NCI-H82 (cell line): ENCODE results near the gene VEZF1.

Experiments used
- DNase-seq: peaks from one replicate; lab custom pipeline; 2025; lab: John Stamatoyannopoulos, UW

VEZF1 gene

GRCh38 chr17:57999010-57999495 lies 11.0 kb upstream of the VEZF1 start:
- no peak for DNase-seq

- peak; percentile 48 for DNase-seq
These were observed 9.2 kb upstream of the VEZF1 start for GRCh38 chr17:57997085-57997809.

- DNase-seq: peak; percentile 92
These were observed 7.3 kb upstream of the VEZF1 start for GRCh38 chr17:57995076-57995956.

- DNase-seq: no peak
These were observed 6.4 kb upstream of the VEZF1 start for GRCh38 chr17:57994436-57994835.

GRCh38 chr17:57993471-57994365 lies 5.7 kb upstream of the VEZF1 start:
- peak; percentile 70 for DNase-seq

- DNase-seq: no peak
These were observed 3.5 kb upstream of the VEZF1 start for GRCh38 chr17:57991537-57991936.

- no peak for DNase-seq
These were observed 2.0 kb upstream of the VEZF1 start for GRCh38 chr17:57990037-57990436.

GRCh38 chr17:57988301-57989250 lies 522 bp upstream of the VEZF1 start:
- peak; percentile 92 for DNase-seq

- peak; percentile 65 for DNase-seq
These were observed 1.0 kb downstream of the VEZF1 start for GRCh38 chr17:57986841-57987580.

GRCh38 chr17:57985675-57985974 lies 2.4 kb downstream of the VEZF1 start:
- DNase-seq: no peak

- DNase-seq: no peak
These were observed 2.9 kb downstream of the VEZF1 start for GRCh38 chr17:57984936-57985674.

- no peak for DNase-seq
These were observed 3.7 kb downstream of the VEZF1 start for GRCh38 chr17:57984261-57984890.

GRCh38 chr17:57983446-57983845 lies 4.6 kb downstream of the VEZF1 start:
- DNase-seq: no peak

- no peak for DNase-seq
These were observed 5.4 kb downstream of the VEZF1 start for GRCh38 chr17:57982452-57983170.

GRCh38 chr17:57980522-57980921 lies 7.5 kb downstream of the VEZF1 start:
- DNase-seq: no peak

GRCh38 chr17:57979076-57979475 lies 9.0 kb downstream of the VEZF1 start:
- no peak for DNase-seq

- DNase-seq: no peak
These were observed 11.5 kb downstream of the VEZF1 start for GRCh38 chr17:57976594-57976993.

GRCh38 chr17:57975044-57975443 lies 13.0 kb downstream of the VEZF1 start:
- DNase-seq: no peak
